ENCODE measurements around the gene DYNLT3. TPM values are rescaled to one million over a fixed set of nuclear protein-coding genes. Genes with fewer than 3 reads are reported as not detected.
A peak's percentile ranks its signal among the peaks of the same experiment; 100 is the strongest.

DYNLT3 gene
- total RNA-seq, 2 donors from 2014 or later: 8.1 to 20.5 TPM

DNA sequence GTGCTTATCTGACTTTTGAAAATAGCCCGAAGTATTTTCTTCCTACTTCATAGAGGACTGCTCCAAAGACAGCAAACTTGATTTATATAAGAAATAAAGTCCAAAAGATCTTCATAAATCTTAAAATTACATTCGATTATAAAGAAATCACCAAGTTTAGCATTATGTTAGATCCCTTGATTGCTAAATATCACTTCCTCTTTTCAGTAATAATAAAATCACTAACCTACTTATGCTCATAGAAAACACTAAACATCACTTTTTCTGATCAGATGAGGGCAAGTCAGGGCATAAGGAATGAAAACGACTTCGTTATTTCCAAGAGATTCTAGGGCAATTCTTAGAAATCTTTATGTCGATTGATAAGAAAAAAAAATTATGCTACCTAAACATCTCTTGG lies 32.0 kb downstream of the DYNLT3 start:
- no peak for DNase-seq (ENCODE audit: low spot score in 2 of 2)
- Mint-ChIP-seq H3K9me3 (no peaks in the 10 kb centered on the region), H3K27ac (no peak overlapping the region), H3K36me3 (no peaks in the 10 kb centered on the region)
- ATAC-seq: no peak

DNA sequence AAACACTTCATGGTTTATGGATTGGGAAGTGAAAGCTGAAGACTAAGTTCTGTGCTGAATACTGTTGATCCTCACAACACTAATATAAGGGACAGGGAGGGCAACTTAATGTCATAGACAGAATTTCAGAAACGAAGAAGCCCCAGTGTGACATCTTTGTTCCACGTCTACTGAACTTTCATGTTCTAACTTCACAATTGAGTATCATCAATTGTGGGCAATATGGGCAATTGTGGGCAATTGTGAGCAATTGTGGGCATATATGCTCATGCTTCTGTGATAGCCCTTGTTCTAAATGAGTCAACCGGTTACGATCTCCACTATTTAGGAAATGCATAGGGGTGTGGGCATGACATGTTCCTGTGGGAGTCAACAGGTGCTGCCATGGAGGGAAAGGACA lies 33.8 kb downstream of the DYNLT3 start:
- ATAC-seq: peak; percentile 52 to 74
- Mint-ChIP-seq H3K36me3 (no peaks in the 10 kb centered on the region), H3K27ac (no peak overlapping the region), H3K9me3 (no peaks in the 10 kb centered on the region)
- no peak for DNase-seq (ENCODE audit: low spot score in 2 of 2)

DNA sequence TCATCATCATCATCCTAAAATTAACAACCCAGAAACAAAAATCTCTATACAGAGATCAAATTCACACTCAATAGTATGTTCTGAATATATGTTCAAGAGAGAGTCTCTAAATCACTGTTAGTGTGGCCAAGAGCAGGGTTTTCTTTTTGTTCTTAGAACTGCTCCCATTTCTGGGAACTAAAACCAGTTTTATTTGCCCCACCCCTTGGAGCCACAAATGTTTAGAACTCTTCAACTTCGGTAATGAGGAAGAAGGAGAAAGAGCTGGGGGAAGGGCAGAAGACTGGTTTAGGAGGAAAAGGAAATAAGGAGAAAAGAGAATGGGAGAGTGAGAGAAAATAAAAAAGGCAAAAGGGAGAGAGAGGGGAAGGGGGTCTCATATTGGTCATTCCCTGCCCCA lies 35.3 kb downstream of the DYNLT3 start:
- H3K36me3 Mint-ChIP-seq: no peaks in the 10 kb centered on the region
- no peaks in the 10 kb centered on the region for H3K9me3 Mint-ChIP-seq
- no peak for DNase-seq (ENCODE audit: low spot score in 2 of 2)
- ATAC-seq: no peak
- peak overlapping the region in 1 of 2 donors; percentile 11 for H3K27ac Mint-ChIP-seq

DNA sequence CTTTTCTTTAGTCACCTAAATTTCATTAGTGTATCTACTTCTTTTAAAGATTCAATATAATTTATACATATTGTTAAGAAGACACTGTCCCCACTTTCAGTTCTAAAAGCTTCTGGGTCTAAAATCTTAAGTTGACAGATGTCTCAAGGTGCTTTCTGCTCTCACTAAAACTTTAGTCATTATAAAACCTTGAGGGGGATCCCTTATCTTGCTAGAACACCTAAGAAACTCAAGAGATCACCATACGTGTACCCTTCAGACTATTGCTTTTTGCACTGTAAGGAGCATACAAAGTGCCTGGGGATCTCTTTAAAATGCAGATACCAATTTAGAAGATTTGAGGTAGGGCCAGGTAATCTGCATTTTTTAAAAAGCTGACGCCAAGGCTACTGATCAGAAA lies 37.4 kb downstream of the DYNLT3 start:
- Mint-ChIP-seq H3K9me3 (no peaks in the 10 kb centered on the region), H3K36me3 (no peaks in the 10 kb centered on the region)
- ATAC-seq: no peak

DNA sequence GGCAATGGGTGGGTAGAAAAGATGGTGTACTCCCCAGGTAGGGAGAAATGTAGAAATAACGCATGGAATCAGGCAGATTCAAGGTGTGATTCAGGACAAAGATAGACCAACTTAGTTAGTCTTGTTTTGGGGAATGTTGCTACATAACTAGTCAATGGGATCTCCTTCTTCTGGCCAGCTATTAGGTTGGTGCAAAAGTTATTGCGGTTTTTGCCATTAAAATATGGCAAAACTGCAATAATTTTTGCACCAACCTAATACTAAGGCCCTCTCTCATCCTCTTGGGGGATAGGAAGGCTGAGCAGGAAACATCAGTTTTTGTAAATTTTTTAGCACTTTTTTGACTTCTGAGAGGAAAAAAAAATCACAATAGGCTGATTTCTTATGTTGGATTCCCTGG lies 44.3 kb downstream of the DYNLT3 start:
- H3K36me3 Mint-ChIP-seq: no peaks in the 10 kb centered on the region
- no peak for DNase-seq (ENCODE audit: low spot score in 2 of 2)
- no peak for ATAC-seq
- no peaks in the 10 kb centered on the region for H3K9me3 Mint-ChIP-seq
- no peak overlapping the region for H3K27ac Mint-ChIP-seq

More for the DNA sequence above, 37.4 kb downstream of the DYNLT3 start:
- no peak overlapping the region for H3K27ac Mint-ChIP-seq
- no peak for DNase-seq (ENCODE audit: low spot score in 2 of 2)

DNA sequence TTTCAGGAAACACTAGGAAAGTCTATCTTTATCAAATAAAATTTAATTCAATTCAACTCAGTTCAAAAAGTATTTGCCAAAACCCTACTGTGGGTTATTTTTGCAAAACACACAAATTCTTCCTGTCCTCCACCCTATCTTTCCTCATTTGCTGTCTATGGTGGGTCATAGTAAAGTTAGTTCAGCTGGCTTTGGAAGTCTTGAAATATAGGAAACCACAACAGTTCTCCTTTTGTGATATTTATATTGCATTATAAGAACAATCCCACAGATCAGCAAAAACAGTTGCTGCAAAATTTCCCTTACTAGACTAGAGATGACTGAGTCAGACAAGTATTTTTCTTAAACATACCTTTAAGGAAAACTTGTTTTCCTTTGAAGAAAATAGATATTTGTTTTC lies 45.3 kb downstream of the DYNLT3 start:
- ATAC-seq (no peak), DNase-seq (ENCODE audit: low spot score in 2 of 2) (no peak)
- H3K9me3 Mint-ChIP-seq: no peaks in the 10 kb centered on the region
- H3K27ac Mint-ChIP-seq: no peak overlapping the region
- no peaks in the 10 kb centered on the region for H3K36me3 Mint-ChIP-seq

DNA sequence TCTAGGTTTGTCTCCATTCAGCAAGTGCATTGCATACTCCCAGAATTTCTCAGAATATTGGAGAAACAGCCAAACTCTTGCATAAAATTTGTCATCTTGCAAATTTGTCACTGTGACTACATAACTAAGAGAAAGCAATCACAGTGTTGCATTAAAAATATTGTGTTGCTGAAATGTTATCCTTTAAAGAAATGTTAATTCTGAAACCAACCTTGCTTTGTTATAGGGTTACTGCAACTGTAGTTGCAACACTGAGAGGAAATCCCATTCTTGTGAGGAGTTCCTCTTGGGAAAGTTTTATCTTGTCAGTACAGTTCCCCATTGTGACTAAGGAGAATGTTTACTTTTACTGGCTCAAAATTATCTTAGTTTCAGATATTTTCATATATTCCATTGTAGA lies 46.7 kb downstream of the DYNLT3 start:
- no peaks in the 10 kb centered on the region for H3K36me3 Mint-ChIP-seq
- H3K9me3 Mint-ChIP-seq: no peaks in the 10 kb centered on the region
- ATAC-seq: no peak

DNA sequence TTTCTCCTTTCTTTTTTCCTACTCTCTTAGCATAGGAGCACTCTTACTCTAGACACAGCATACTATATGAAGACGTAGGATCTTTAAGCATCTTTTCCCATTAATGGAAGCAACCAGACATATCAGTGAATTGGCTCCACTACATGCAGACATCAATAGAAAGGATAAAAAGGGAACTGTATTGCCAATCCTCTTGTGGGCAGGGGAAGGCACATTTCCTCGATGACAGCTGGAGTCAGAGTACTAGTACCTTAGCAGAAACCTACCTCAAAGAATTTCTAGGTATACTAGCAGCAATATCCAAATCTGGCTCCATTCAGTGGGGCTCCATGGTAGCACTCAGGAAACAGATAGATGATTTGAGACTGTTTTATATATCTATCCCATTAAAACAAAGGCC lies 47.4 kb downstream of the DYNLT3 start:
- ATAC-seq (no peak), DNase-seq (ENCODE audit: low spot score in 2 of 2) (no peak)
- Mint-ChIP-seq H3K36me3 (no peaks in the 10 kb centered on the region), H3K9me3 (no peaks in the 10 kb centered on the region), H3K27ac (no peak overlapping the region)

More for the DNA sequence above, 46.7 kb downstream of the DYNLT3 start:
- no peak overlapping the region for H3K27ac Mint-ChIP-seq
- no peak for DNase-seq (ENCODE audit: low spot score in 2 of 2)

DNA sequence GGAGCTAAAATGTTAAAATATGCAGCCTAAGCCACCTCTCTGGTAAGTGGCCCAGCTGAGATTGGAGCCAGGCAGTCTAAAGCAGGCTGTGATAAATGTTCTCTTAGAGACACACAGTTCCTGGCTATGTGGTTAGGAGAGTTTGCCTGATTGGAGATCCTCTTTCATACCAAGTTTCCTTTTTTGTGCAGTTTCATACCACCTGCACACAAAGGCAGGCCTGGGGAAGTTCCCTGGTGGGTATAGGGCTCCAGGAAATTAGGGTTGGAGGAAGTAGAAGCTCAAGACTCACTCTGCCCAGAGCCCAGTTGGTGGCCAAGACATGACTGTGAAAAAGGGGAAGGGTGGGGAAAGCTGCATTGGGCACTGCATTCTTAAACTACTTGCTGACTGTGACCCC lies 50.6 kb downstream of the DYNLT3 start:
- ATAC-seq: peak; percentile 30 to 68
- no peaks in the 10 kb centered on the region for H3K36me3 Mint-ChIP-seq
- H3K27ac Mint-ChIP-seq: no peak overlapping the region
- H3K9me3 Mint-ChIP-seq: no peaks in the 10 kb centered on the region
- no peak for DNase-seq (ENCODE audit: low spot score in 2 of 2)

DNA sequence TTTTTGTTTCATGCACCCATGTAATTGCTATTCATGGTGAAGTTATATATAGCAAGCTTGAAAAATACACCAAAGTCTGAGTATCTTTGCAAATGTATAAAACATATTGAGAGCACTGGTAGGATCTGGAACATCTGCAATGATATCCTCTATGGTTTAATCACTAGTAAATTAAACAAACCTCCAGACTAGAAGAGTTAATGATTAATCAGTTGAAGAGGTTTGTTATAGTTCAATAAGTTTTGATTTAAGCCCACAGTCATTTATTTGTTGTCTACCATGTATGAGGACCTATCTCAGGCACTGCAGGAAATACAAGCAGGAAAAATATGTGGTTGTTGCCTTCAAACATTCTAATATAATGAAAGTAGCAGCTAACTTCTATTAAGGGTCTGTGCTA lies 51.1 kb downstream of the DYNLT3 start:
- H3K9me3 Mint-ChIP-seq: no peaks in the 10 kb centered on the region
- H3K36me3 Mint-ChIP-seq: no peaks in the 10 kb centered on the region
- DNase-seq (ENCODE audit: low spot score in 2 of 2) (no peak), ATAC-seq (no peak)
- H3K27ac Mint-ChIP-seq: no peak overlapping the region

Other genes starting within 250 kb of the DYNLT3 start
- under 1 TPM in 1 of 2 donors, not detected in 1; 0.04 TPM for gene XK, start 161.8 kb downstream of the DYNLT3 start, total RNA-seq
- gene CYBB, start 67.5 kb downstream of the DYNLT3 start, total RNA-seq: under 1 TPM in 1 of 2 donors, not detected in 1; 0.06 TPM
- not detected for gene SYTL5, start 159.0 kb upstream of the DYNLT3 start, total RNA-seq